ENCODE results near the gene DPP7.
"Not testable (repeated sequence)": the region's sequence is repeated elsewhere in the genome, so short reads cannot be mapped to it uniquely, and the experiment has no call there.

The DPP7 gene

GRCh38 chr9:137069508-137070091 is 44.9 kb downstream of the DPP7 start:
- DNase-seq = no peak

GRCh38 chr9:137068539-137069507 is 45.7 kb downstream of the DPP7 start:
- no peak for DNase-seq

- DNase-seq = peak; percentile 90
Observed at GRCh38 chr9:137067860-137068538, 46.5 kb downstream of the DPP7 start.

GRCh38 chr9:137066096-137066861 is 48.3 kb downstream of the DPP7 start:
- DNase-seq = no peak

GRCh38 chr9:137065336-137065967 is 49.1 kb downstream of the DPP7 start:
- DNase-seq = no peak

GRCh38 chr9:137064880-137065164 is 49.7 kb downstream of the DPP7 start:
- no peak for DNase-seq

GRCh38 chr9:137064027-137064879 is 50.3 kb downstream of the DPP7 start:
- DNase-seq = peak; percentile 75

GRCh38 chr9:137063311-137064026 is 51.1 kb downstream of the DPP7 start:
- no peak for DNase-seq

- not testable (repeated sequence) for DNase-seq
Observed at GRCh38 chr9:137062798-137063197, 51.7 kb downstream of the DPP7 start.

GRCh38 chr9:137062384-137062783 is 52.1 kb downstream of the DPP7 start:
- no peak for DNase-seq

All from activated CD4-positive, alpha-beta T cell treated with anti-CD3 and anti-CD28 coated beads for 48 hours (primary cell).